HG03439 (cell line): ENCODE data around the gene SPDYA.
"Not testable (repeated sequence)": the region's sequence is repeated elsewhere in the genome, so short reads cannot be mapped to it uniquely, and the experiment has no call there.

ENCODE experiments used
- ATAC-seq: cut with Tn5 transposase; IDR thresholded peaks from one replicate; pipeline ENCODE4 v1.9.1; 2021; ENCODE audit warnings: mild to moderate bottlenecking, moderate library complexity; ENCODE audit not compliant: unreplicated experiment

The SPDYA gene

GRCh38 chr2:28810384-28811285, at the start of gene SPDYA:
SPDYA (plus strand) TSS chr2:28810834; CDS start chr2:28816015, 5,181 bp downstream.
- peak; percentile 66 for ATAC-seq

GRCh38 chr2:28761420-28761819, 49.2 kb upstream of the SPDYA start:
- ATAC-seq, result no peak

GRCh38 chr2:28764909-28765711, 45.5 kb upstream of the SPDYA start:
- ATAC-seq, result no peak

- ATAC-seq, result no peak
These were observed 44.6 kb upstream of the SPDYA start for GRCh38 chr2:28766070-28766469.

GRCh38 chr2:28767337-28767736, 43.3 kb upstream of the SPDYA start:
- ATAC-seq, result no peak

- no peak for ATAC-seq
These were observed 42.2 kb upstream of the SPDYA start for GRCh38 chr2:28768422-28768821.

- no peak for ATAC-seq
These were observed 41.7 kb upstream of the SPDYA start for GRCh38 chr2:28768952-28769351.

- no peak for ATAC-seq
These were observed 38.3 kb upstream of the SPDYA start for GRCh38 chr2:28772351-28772750.

- ATAC-seq, result no peak
These were observed 34.2 kb upstream of the SPDYA start for GRCh38 chr2:28776471-28776870.

GRCh38 chr2:28778392-28778791, 32.2 kb upstream of the SPDYA start:
- no peak for ATAC-seq

- no peak for ATAC-seq
These were observed 31.6 kb upstream of the SPDYA start for GRCh38 chr2:28779001-28779400.

GRCh38 chr2:28780496-28780895, 30.1 kb upstream of the SPDYA start:
- ATAC-seq, result no peak

GRCh38 chr2:28782423-28782822, 28.2 kb upstream of the SPDYA start:
- no peak for ATAC-seq

- not testable (repeated sequence) for ATAC-seq
These were observed 26.1 kb upstream of the SPDYA start for GRCh38 chr2:28784570-28784969.

- no peak for ATAC-seq
These were observed 14.0 kb upstream of the SPDYA start for GRCh38 chr2:28796620-28797019.

GRCh38 chr2:28801726-28802125, 8.9 kb upstream of the SPDYA start:
- ATAC-seq, result no peak

GRCh38 chr2:28802975-28803429, 7.6 kb upstream of the SPDYA start:
- no peak for ATAC-seq

GRCh38 chr2:28809927-28810326, 707 bp upstream of the SPDYA start:
- ATAC-seq, result no peak

GRCh38 chr2:28818053-28818452, 7.4 kb downstream of the SPDYA start:
- no peak for ATAC-seq

- peak; percentile 67 for ATAC-seq
These were observed 10.8 kb downstream of the SPDYA start for GRCh38 chr2:28821295-28821958.

- ATAC-seq, result no peak
These were observed 11.4 kb downstream of the SPDYA start for GRCh38 chr2:28822036-28822435.
